A549 (cell line): ENCODE measurements around the gene ICAM3. TPM values are rescaled to one million over a fixed set of nuclear protein-coding genes. Genes with fewer than 3 reads are reported as not detected.
A peak's percentile ranks its signal among the peaks of the same experiment; 100 is the strongest.

Source experiments
- ATAC-seq, 2 experiments: fragments of 200-7000 bp in 1 of 2; fragments of >200 bp in 1 of 2; cut with Nextera tagmentation in 1 of 2; cut with Tn5 transposase in 1 of 2; 3 replicates each; pipeline versions ENCODE4 v1.8.0 to v1.9.1; 2018 to 2020; ENCODE audit warnings: mild to moderate bottlenecking in 1 of 2, moderate library complexity in 1 of 2
- CTCF ChIA-PET: fragments of 300-600 bp; sonication (Branson Sonifier 250); formaldehyde crosslinking; extraction: SDS; loops from one replicate; lab custom pipeline; 2021; ENCODE audit warnings: antibody characterized with exemption, inconsistent platforms; lab: Yijun Ruan, JAX
- POLR2A ChIA-PET: fragments of 350-600 bp; formaldehyde crosslinking; extraction: SDS; loops from one replicate; lab custom pipeline; 2021; ENCODE audit warnings: antibody characterized with exemption, inconsistent platforms; lab: Yijun Ruan, JAX
- DNase-seq, 2 experiments: peaks; one replicate each; pipeline versions ENCODE4 v3.0.0 to v3.0.0-alpha.2; 2011 to 2016; ENCODE audit warnings: low read depth in 1 of 2, low spot score in 1 of 2
- FAIRE-seq: peaks from 2 replicates; lab custom pipeline; 2011; peaks lifted over from hg19 to GRCh38; lab: Jason Lieb, UNC
- H3K27ac ChIP-seq, 2 experiments: fragments of >200 bp; sonication (Bioruptor Twin); formaldehyde crosslinking; 3 replicates each; pipeline ENCODE4 v1.5.1; 2016 to 2017
- H3K4me1 ChIP-seq: fragments of >200 bp; sonication (Bioruptor Twin); formaldehyde crosslinking; 3 replicates; pipeline ENCODE4 v1.6.1; 2016
- H3K4me2 ChIP-seq: fragments of >200 bp; sonication (Bioruptor Twin); formaldehyde crosslinking; 3 replicates; pipeline ENCODE4 v1.6.1; 2016
- H3K4me3 ChIP-seq: fragments of >200 bp; sonication (Bioruptor Twin); formaldehyde crosslinking; 3 replicates; pipeline ENCODE4 v1.5.1; 2016
- H3K9me3 ChIP-seq: fragments of >200 bp; sonication (Bioruptor Twin); formaldehyde crosslinking; 3 replicates; pipeline ENCODE4 v1.6.1; 2016
- CBX2 ChIP-seq: fragments of 200-600 bp; sonication (generic); IDR thresholded peaks from 2 replicates; pipeline ENCODE4 v1.6.1; 2016; ENCODE audit warnings: low read depth, mild to moderate bottlenecking, borderline replicate concordance
- CTCF ChIP-seq: fragments of >200 bp; sonication (Bioruptor Twin); formaldehyde crosslinking; IDR thresholded peaks from 3 replicates; pipeline ENCODE4 v1.5.1; 2016
- E2F6 ChIP-seq: IDR thresholded peaks from 2 replicates; pipeline ENCODE4 v1.6.1; 2012; ENCODE audit warnings: low read depth, borderline replicate concordance
- EHF ChIP-seq: fragments of 250-450 bp; sonication (Bioruptor Pico); IDR thresholded peaks from 2 replicates; pipeline ENCODE4 v1.5.0; 2020; ENCODE audit warnings: mild to moderate bottlenecking
- HMGXB4 ChIP-seq: fragments of 250-450 bp; sonication (Bioruptor Pico); IDR thresholded peaks from 2 replicates; pipeline ENCODE4 v1.5.0; 2021; ENCODE audit warnings: mild to moderate bottlenecking, moderate library complexity, borderline replicate concordance
- KDM1A ChIP-seq: fragments of 200-600 bp; sonication (generic); IDR thresholded peaks from 2 replicates; pipeline ENCODE4 v1.6.1; 2016; ENCODE audit warnings: low read depth, mild to moderate bottlenecking
- MAFK ChIP-seq: fragments of 450-650 bp; IDR thresholded peaks from 2 replicates; pipeline ENCODE4 v1.6.1; 2014; ENCODE audit not compliant: partially characterized antibody
- MAX ChIP-seq: IDR thresholded peaks from 2 replicates; pipeline ENCODE4 v1.6.1; 2012
- MAZ ChIP-seq: fragments of 150-350 bp; IDR thresholded peaks from 2 replicates; pipeline ENCODE4 v1.6.1; 2014; ENCODE audit warnings: antibody characterized with exemption, low read depth, low read length, borderline replicate concordance
- MYC ChIP-seq: IDR thresholded peaks from 2 replicates; pipeline ENCODE4 v1.6.1; 2012; ENCODE audit warnings: mild to moderate bottlenecking, inconsistent platforms, low read length, improper control_type of control experiment, borderline replicate concordance
- NR3C1 ChIP-seq: fragments of >200 bp; sonication (Bioruptor Twin); formaldehyde crosslinking; IDR thresholded peaks from 3 replicates; pipeline ENCODE4 v1.6.1; 2017
- PHF8 ChIP-seq: fragments of 200-600 bp; sonication (generic); IDR thresholded peaks from 2 replicates; pipeline ENCODE4 v1.6.1; 2016; ENCODE audit warnings: low read depth, mild to moderate bottlenecking, antibody characterized with exemption, moderate library complexity, borderline replicate concordance
- POLR2AphosphoS2 ChIP-seq: conservative IDR thresholded peaks from 2 replicates; pipeline ENCODE4 v1.6.1; 2012; ENCODE audit warnings: low read length, improper control_type of control experiment, inconsistent platforms
- RARB ChIP-seq: fragments of 250-450 bp; sonication (Bioruptor Pico); IDR thresholded peaks from 2 replicates; pipeline ENCODE4 v1.8.0; 2021; ENCODE audit warnings: mild to moderate bottlenecking, moderate library complexity
- RCOR1 ChIP-seq: fragments of 150-350 bp; IDR thresholded peaks from 2 replicates; pipeline ENCODE4 v1.6.1; 2014; ENCODE audit warnings: antibody characterized with exemption, low read length, low read depth
- RNF2 ChIP-seq: fragments of 200-600 bp; sonication (generic); IDR thresholded peaks from 2 replicates; pipeline ENCODE4 v1.6.1; 2016; ENCODE audit warnings: low read depth, mild to moderate bottlenecking, antibody characterized with exemption, moderate library complexity, borderline replicate concordance
- TFCP2L1 ChIP-seq: fragments of 250-450 bp; sonication (Bioruptor Pico); IDR thresholded peaks from 2 replicates; pipeline ENCODE4 v1.5.0; 2021; ENCODE audit warnings: mild to moderate bottlenecking
- TP53 ChIP-seq: fragments of 250-450 bp; sonication (Bioruptor Pico); IDR thresholded peaks from 2 replicates; pipeline ENCODE4 v1.5.0; 2021; ENCODE audit warnings: mild to moderate bottlenecking, moderate library complexity
- whole genome bisulfite sequencing: methylation state at CpG from one replicate; pipeline ENCODE4 v1.1.6; 2017; ENCODE audit errors: missing lambda C conversion rate; 5-methylcytosine and 5-hydroxymethylcytosine counted together
- polyA plus RNA-seq, 4 experiments: library from polyadenylated mRNA; depleted of rRNA in 3 of 4; stranded (reverse); fragments of >200 nt; fragmentation: RNase III in 1 of 4; extraction: RNeasy Plus Mini Kit Qiagen cat#74134 plus additional on column Dnase treatment in 1 of 4; gene quantifications; 2 replicates in 3 of 4; 3 replicates in 1 of 4; pipeline ENCODE4 v1.2.3, GENCODE V29; 2011 to 2017

Gene ICAM3
- polyA plus RNA-seq, 2 of the 4 experiments (the other 2 are of a cell fraction) = 4.7 to 7.3 TPM

- WGBS = 13% methylated on average over 10 of the region's 48 CpGs
- peak in 1 of 2 experiments; percentile 61 for DNase-seq
Observed at GRCh38 chr19:10295305-10295846, 44.0 kb downstream of the ICAM3 start.

GRCh38 chr19:10294368-10294697 is 45.1 kb downstream of the ICAM3 start:
- POLR2A ChIA-PET = interaction anchor here (0.5 kb wide), 1 partner anchor 133 kb away, joined by 4 read pairs; no protein-coding TSS in a partner anchor

More at GRCh38 chr19:10295305-10295846, 44.0 kb downstream of the ICAM3 start:
- Histone ChIP-seq H3K4me3 (peak overlapping the region; percentile 47), H3K27ac (peak overlapping the region; percentile 47 to 50; a peak in 5 of 6 replicates), H3K9me3 (no peaks in the 10 kb centered on the region), H3K4me1 (peaks cover 12% of the 10 kb centered on the region), H3K4me2 (peak overlapping the region; percentile 77)
- TF ChIP-seq HMGXB4 (no peak), MAZ (no peak), MAFK (no peak), TP53 (CRISPR knock-in tag) (no peak), POLR2AphosphoS2 (no peak), E2F6 (peak; percentile 18; the same call in 1 of the 2 replicates), RCOR1 (no peak), MYC (no peak), MAX (peak; percentile 58), EHF (no peak)
- POLR2A ChIA-PET = no interaction called here
- no peak for FAIRE-seq
- CTCF ChIA-PET = interaction anchor here (1.4 to 1.6 kb wide), 2 partner anchors 13 to 26 kb away, joined by 3 to 5 read pairs; no protein-coding TSS in a partner anchor
- peak; percentile 52 to 58 for ATAC-seq

GRCh38 chr19:10293637-10294367 is 45.6 kb downstream of the ICAM3 start:
- DNase-seq (no peak), ATAC-seq (no peak), FAIRE-seq (no peak)
- CTCF ChIA-PET = interaction anchor here (0.8 to 1.3 kb wide), 3 partner anchors 24 to 97 kb away, joined by 3 to 5 read pairs (median 3); no protein-coding TSS in a partner anchor
- H3K4me1 ChIP-seq = peaks cover 16% of the 10 kb centered on the region
- no peak overlapping the region for H3K4me3 ChIP-seq
- POLR2A ChIA-PET = interaction anchor here (0.5 kb wide), 1 partner anchor 134 kb away, joined by 4 read pairs; no protein-coding TSS in a partner anchor
- H3K4me2 ChIP-seq = no peak overlapping the region
- WGBS = 94% methylated on average over 35 of the region's 49 CpGs
- H3K9me3 ChIP-seq = no peaks in the 10 kb centered on the region
- no peak for TF ChIP-seq RARB (CRISPR knock-in tag)
- no peak for TF ChIP-seq TFCP2L1 (CRISPR knock-in tag)
- TF ChIP-seq PHF8 = no peak
- TF ChIP-seq NR3C1 = no peak
- no peak overlapping the region for H3K27ac ChIP-seq

More at GRCh38 chr19:10294368-10294697, 45.1 kb downstream of the ICAM3 start:
- no peak for FAIRE-seq
- Histone ChIP-seq H3K9me3 (no peaks in the 10 kb centered on the region), H3K4me3 (no peak overlapping the region), H3K27ac (no peak overlapping the region)
- TF ChIP-seq CBX2 = no peak
- TF ChIP-seq RNF2 = no peak
- no peak for TF ChIP-seq CTCF
- TF ChIP-seq KDM1A = no peak
- TF ChIP-seq, all 56 proteins: peak for 0
- no peak for ATAC-seq
- DNase-seq = no peak
- Histone ChIP-seq H3K4me2 (no peak overlapping the region), H3K4me1 (peaks cover 16% of the 10 kb centered on the region)
- CTCF ChIA-PET = interaction anchor here (1.1 to 1.3 kb wide), 2 partner anchors 25 to 94 kb away, joined by 3 to 5 read pairs; no protein-coding TSS in a partner anchor
- 96% methylated on average over 14 of the region's 25 CpGs for WGBS
